UCSD-AML1 (cell line): ENCODE measurements around the gene ACE.

Experiments used
- DNase-seq: peaks from one replicate; lab custom pipeline; 2025; ENCODE audit not compliant: unreplicated experiment; lab: John Stamatoyannopoulos, UW

ACE gene

DNA sequence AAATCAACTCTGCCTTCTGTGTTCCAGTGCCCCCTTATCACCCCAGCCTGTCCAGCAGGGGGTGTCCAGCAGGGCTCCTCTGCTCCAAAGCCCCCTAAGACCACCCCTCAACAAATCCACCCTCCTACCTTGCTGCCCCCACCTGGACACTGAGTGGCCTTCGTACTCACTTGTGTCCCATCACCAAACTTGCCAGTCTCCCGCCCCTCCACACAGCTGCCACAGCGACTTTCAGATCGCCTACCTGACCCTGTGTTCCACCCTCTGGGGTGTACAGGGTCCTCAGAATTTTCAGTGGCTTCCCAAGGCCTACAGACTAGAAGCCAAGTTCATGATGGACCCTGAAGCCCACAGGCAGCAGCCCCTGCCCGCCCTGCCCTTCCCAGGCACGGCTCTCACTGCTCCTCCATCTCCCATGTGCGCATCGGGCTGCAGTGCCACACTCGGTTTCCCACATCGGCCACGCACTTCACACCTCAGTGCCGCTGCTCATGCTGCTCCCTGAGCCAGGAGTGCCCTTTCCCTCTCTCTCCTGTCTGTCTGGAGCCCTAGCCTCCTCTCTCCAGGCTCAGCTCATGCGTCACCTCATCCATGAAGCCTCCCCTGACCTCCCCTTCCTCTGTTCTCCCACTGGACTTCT, 58.1 kb downstream of the ACE start:
- no peak for DNase-seq

- no peak for DNase-seq
Observed at GRCh38 chr17:63535640-63536039, 58.8 kb downstream of the ACE start.

- no peak for DNase-seq
Observed at GRCh38 chr17:63537001-63537400, 60.1 kb downstream of the ACE start.

- no peak for DNase-seq
Observed at GRCh38 chr17:63537991-63538692, 61.3 kb downstream of the ACE start.

DNA sequence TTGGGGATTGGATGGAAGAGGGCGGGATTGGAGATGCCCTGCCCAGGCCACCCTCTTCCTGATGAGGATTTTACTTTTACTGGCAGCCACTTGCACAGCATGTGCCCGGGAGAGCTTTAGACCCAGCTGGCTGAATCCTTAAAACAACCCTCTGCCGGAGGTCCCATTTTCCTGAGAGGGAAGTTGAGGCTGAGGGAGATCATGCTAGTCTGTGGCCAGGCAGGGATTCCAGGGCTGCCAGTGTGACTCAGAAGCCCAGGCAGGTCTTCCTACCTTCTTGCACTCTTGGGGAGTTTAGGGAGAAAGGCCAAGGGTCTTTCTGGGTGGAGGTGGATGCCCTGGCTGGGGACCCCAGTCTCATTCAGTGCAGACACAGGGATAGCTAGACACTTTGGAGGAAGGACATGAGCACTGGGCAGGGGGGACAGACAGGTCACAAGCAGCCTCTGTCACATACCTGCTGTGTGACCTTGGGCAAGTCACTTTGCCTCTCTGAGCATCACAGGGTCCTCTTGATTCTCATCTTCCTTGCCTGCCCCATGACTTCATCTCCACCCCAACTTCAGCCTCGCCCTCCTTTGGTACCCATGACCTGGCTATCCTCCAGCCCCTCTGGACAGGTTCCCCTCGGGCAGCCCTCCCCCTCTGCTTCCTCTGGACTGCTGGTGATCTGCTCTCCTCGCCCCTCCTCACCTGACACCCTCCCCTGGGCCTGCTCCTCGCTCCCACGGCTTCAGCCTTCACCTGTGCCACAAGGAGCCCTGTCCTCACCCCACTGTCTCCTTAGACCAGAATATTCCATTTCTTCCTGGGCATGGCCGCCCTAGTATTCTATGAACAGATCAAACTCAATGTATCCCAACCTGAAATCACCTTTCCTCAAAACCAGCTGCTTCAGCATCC, 62.1 kb downstream of the ACE start:
- DNase-seq: no peak

DNA sequence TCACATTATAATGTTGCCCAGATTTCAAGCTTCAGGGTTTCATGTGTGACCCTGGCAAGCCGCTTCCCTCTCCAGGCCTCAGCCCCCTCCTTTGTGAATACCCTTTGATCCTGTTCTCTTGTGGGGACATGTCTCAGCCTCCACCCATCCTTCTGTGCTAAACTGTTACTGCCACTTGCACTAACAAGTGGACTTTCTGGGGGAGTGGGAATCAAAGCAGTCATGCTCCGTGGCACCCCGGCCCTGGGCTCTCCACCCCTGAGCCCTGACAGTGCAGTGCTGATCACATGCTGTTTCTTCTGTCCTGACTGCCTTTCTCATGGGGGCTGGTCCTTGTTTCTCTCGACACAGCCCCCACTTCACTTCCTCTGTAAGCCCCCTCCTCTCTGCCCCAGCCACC, 63.7 kb downstream of the ACE start:
- DNase-seq: no peak

GRCh38 chr17:63542218-63542545, 65.3 kb downstream of the ACE start:
- DNase-seq: no peak

DNA sequence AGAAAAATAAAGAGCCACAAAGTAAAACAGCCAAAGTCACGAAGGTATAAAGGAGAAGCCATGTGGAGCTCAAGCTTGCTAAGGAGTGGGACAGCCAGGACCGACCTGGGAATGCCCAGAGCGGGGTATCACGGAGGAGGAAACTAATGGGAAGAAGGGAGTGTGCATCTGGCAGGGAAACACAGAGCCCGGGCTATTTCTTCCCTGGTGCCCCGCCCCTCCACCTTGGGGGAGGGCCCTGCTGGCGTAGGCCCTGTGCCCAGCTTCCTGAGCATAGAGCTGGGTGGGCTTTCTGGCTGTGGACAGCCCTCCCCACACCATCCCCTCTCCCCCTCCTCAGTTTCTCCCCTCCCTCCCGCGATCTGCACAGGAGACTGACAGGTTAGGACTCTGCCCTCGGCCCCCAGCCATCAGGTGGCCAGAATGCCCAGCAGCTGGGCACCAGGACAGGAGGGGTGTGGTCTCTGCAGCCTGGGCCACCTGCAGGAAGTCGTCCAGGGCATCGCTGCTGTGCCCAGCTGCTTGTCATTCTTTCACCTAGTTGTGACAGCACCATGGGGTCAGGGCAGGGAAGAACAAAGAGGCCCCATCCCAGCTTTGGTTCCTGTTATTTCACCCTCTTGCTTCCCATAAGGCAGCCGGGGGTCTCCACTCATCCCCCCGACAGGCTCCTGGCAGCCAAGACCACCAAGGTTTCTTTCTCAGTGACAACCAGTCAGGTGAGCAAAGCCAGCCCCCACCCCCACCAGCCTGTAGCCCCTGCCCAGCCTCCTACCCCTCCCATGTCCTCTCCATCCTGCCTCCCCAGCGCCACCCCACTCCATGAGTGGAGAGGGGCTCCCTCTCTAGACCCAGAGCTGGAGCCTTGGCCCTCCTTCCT, 66.3 kb downstream of the ACE start:
- no peak for DNase-seq

DNA sequence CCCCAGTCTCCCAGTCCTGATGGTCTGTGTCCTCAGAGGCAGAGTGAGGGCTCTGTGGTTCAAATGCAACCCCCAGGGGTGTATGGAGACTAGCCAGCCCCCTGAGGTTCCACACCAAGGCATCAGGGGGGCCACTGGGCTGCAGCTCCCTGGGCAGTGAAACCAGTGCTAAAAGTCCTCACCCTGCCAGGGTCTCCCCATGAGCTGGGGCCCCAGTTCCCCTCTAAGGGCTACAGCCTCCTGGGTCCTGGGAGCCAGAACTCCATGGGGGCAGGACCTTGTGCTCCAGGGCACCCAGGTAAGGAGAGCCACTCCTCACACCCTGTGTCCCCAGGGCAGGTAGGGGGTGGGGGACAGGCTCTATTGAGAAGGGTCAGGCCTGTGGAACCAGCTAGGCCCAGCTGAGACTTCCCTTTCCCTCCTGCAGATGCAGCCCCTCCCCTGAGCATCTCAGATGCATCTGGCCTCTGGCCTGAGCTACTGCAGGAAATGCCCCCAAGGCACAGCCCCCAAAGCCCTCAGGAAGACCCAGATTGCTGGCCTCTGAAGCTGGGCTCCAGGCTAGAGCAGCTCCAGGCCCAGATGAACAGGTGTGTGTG, 67.1 kb downstream of the ACE start:
- no peak for DNase-seq

GRCh38 chr17:63544467-63545301, 67.8 kb downstream of the ACE start:
- DNase-seq: no peak

DNA sequence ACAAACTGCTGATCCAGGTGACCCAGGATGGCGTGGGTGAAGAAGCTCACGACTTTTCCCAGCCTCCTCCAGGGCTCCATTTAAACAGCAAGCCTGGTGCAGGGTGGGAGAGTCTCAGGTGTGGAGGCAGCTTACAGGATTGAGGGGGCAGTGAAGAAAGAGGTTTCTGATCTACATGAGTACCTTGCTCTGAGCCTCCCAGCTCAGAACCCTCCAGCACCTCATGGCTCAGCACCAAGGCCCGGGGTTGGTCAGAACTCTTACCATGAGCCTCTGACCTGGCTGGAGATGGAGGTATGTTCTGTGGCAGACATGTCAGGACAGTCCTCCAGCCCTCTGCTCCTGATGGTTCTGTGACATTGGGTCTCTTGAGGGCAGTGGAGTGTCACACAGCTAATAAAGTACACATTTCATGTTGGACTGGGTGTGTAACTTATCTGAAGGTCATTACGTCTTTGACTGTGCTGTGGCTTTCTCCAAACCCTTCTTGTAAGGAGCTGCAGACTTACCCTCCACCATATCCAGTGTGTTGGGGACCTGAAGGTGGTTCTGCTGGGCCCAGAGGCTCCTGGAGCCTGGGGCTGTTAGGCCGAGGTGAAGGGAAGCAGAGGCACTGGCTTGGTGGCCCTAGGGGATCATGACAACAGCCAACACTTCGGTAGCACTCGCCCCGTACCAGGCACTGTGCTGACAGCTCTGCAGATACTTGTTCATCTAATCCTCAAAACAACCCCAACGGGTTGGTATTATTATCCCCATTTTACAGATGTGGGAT, 69.6 kb downstream of the ACE start:
- no peak for DNase-seq

DNA sequence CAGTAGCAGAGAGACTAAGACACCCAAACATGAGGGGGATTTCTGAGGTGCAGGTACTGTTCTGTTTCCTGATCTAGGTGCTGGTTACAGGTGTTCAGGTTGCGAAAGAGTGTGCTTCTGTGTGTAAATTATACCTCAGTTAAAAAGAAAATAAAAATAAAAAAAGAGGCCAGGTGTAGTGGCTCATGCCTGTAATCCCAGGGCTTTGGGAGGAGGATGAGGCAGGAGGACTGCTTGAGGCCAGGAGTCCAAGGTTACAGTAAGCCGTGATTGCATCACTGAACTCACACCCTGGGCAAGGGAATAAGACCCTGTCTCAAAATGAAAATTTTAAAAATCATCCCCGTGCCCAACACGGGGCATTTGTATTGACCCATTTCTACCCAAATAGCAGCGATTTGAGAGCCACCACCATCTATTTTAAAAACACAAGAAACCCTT, 70.2 kb downstream of the ACE start:
- no peak for DNase-seq
